ENCODE data around the gene CELF5.

- TF ChIP-seq, protein P1, sequence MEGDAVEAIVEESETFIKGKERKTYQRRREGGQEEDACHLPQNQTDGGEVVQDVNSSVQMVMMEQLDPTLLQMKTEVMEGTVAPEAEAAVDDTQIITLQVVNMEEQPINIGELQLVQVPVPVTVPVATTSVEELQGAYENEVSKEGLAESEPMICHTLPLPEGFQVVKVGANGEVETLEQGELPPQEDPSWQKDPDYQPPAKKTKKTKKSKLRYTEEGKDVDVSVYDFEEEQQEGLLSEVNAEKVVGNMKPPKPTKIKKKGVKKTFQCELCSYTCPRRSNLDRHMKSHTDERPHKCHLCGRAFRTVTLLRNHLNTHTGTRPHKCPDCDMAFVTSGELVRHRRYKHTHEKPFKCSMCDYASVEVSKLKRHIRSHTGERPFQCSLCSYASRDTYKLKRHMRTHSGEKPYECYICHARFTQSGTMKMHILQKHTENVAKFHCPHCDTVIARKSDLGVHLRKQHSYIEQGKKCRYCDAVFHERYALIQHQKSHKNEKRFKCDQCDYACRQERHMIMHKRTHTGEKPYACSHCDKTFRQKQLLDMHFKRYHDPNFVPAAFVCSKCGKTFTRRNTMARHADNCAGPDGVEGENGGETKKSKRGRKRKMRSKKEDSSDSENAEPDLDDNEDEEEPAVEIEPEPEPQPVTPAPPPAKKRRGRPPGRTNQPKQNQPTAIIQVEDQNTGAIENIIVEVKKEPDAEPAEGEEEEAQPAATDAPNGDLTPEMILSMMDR (IDR thresholded peaks at IDR 0.05): no peak
- no peak for TF ChIP-seq POLR2A (IDR thresholded peaks at IDR 0.05)
Observed at GRCh38 chr19:3310280-3310679, 85.8 kb downstream of the CELF5 start.

Measured in esophagus squamous epithelium (tissue), 4 donors.